ENCODE results near the gene GNB5.

DNA sequence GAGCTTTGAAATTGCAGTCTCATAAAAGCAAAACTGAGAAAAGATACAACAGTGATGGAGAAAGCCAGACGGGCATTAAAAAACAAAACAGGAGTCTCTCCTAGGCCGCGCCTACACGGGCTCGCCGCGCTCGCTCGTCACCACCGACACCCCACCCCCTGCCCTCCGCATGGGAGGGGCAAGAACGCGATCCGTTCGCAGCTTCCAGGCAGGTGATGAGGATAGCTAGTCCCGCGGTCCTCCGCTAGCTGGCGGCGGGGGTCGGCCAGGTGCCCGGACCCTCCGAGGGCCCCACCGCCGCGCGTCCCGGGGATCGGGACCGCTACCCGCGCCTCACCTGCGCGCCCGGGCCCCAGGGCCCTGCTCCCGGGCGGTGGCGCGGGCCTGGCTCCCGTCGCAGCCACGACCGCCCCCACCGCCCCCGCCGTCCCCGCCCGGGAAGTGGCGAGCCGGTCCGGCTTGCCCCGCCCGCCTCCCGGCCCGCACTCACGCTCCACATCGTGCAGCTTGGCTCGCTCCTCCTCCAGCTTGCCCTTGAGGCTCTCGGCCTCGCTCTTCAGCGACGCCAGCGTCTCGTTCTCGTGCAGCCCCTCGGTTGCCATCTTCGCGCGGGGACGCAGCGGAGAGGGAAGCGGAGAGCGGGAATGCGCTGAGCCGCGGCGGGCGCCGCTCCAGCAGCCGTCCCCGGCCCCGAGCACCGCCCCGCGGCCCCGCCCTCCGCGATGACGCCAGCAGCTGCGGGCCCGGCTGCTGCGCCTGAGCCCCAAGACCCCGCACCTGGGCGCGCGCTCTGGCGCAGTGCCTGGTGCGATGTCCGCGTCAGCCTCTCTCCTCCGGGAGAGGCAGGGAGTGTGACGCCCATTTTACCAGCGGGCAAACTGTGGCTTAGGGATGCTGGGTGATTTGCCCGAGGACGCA is 11.7 kb downstream of the GNB5 start:
- TF ChIP-seq, protein P1, sequence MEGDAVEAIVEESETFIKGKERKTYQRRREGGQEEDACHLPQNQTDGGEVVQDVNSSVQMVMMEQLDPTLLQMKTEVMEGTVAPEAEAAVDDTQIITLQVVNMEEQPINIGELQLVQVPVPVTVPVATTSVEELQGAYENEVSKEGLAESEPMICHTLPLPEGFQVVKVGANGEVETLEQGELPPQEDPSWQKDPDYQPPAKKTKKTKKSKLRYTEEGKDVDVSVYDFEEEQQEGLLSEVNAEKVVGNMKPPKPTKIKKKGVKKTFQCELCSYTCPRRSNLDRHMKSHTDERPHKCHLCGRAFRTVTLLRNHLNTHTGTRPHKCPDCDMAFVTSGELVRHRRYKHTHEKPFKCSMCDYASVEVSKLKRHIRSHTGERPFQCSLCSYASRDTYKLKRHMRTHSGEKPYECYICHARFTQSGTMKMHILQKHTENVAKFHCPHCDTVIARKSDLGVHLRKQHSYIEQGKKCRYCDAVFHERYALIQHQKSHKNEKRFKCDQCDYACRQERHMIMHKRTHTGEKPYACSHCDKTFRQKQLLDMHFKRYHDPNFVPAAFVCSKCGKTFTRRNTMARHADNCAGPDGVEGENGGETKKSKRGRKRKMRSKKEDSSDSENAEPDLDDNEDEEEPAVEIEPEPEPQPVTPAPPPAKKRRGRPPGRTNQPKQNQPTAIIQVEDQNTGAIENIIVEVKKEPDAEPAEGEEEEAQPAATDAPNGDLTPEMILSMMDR (IDR thresholded peaks at IDR 0.05; ENCODE audit: poor library complexity) = no peak
- TF ChIP-seq EZH2phosphoT487 (IDR thresholded peaks at IDR 0.05; ENCODE audit: low read depth, severe bottlenecking, unreplicated experiment) (no peak), EZH2 (IDR thresholded peaks at IDR 0.05; ENCODE audit: borderline replicate concordance) (no peak)

Data from hepatocyte (in vitro differentiated cells).